ENCODE data around the gene ASXL2. TPM values are rescaled to one million over a fixed set of nuclear protein-coding genes. Genes with fewer than 3 reads are reported as not detected.
"Not testable (repeated sequence)": the region's sequence is repeated elsewhere in the genome, so short reads cannot be mapped to it uniquely, and the experiment has no call there.

The ASXL2 gene
- polyA plus RNA-seq, 4 donors, result 1.1 to 14.7 (median 3.2) TPM

GRCh38 chr2:25897506-25897905 lies 19.2 kb upstream of the ASXL2 start:
- Histone ChIP-seq H3K9me3 (ENCODE audit: control insufficient read depth in 2 of 2, insufficient read depth in 1 of 2, low read depth in 1 of 2, low read length in 1 of 2) (peaks cover 0 to 3% of the 10 kb centered on the region in 2 donors), H3K36me3 (ENCODE audit: control insufficient read depth in 3 of 3, insufficient read depth in 2 of 3, low read depth in 1 of 3, low read length in 3 of 3) (no peaks in the 10 kb centered on the region), H3K27me3 (ENCODE audit: control insufficient read depth in 3 of 3, insufficient read depth in 3 of 3, low read length in 3 of 3) (no peaks in the 10 kb centered on the region), H3K27ac (ENCODE audit: low read depth in 1 of 3, low read length in 2 of 3) (no peak overlapping the region), H3K4me3 (ENCODE audit: low read depth in 1 of 3, low read length in 3 of 3) (no peak overlapping the region), H3K4me1 (ENCODE audit: control insufficient read depth in 3 of 3, insufficient read depth in 2 of 3, low read depth in 1 of 3, low read length in 2 of 3) (no peaks in the 10 kb centered on the region)
- 73 to 79% (median 78%) methylated on average over 4 of the region's 4 CpGs for WGBS, 3 donors
- DNase-seq (no peak), FAIRE-seq (no peak)

GRCh38 chr2:25896308-25896707 lies 18.0 kb upstream of the ASXL2 start:
- FAIRE-seq; H3K36me3 ChIP-seq (ENCODE audit: control insufficient read depth in 3 of 3, insufficient read depth in 2 of 3, low read depth in 1 of 3, low read length in 3 of 3); DNase-seq; H3K27me3 ChIP-seq (ENCODE audit: control insufficient read depth in 3 of 3, insufficient read depth in 3 of 3, low read length in 3 of 3); H3K9me3 ChIP-seq (ENCODE audit: control insufficient read depth in 2 of 2, insufficient read depth in 1 of 2, low read depth in 1 of 2, low read length in 1 of 2); H3K4me3 ChIP-seq (ENCODE audit: low read depth in 1 of 3, low read length in 3 of 3); H3K4me1 ChIP-seq (ENCODE audit: control insufficient read depth in 3 of 3, insufficient read depth in 2 of 3, low read depth in 1 of 3, low read length in 2 of 3); H3K27ac ChIP-seq (ENCODE audit: low read depth in 1 of 3, low read length in 2 of 3): not testable (repeated sequence)
- 74 to 80% (median 79%) methylated on average over 9 of the region's 9 CpGs for whole genome bisulfite sequencing, 3 donors

- DNase-seq (no peak), FAIRE-seq (no peak)
- H3K36me3 ChIP-seq (ENCODE audit: control insufficient read depth in 3 of 3, insufficient read depth in 2 of 3, low read depth in 1 of 3, low read length in 3 of 3), result no peaks in the 10 kb centered on the region
- H3K4me1 ChIP-seq (ENCODE audit: control insufficient read depth in 3 of 3, insufficient read depth in 2 of 3, low read depth in 1 of 3, low read length in 2 of 3), result no peaks in the 10 kb centered on the region
- H3K9me3 ChIP-seq (ENCODE audit: control insufficient read depth in 2 of 2, insufficient read depth in 1 of 2, low read depth in 1 of 2, low read length in 1 of 2), result no peaks in the 10 kb centered on the region
- no peak overlapping the region for H3K27ac ChIP-seq (ENCODE audit: low read depth in 1 of 3, low read length in 2 of 3)
- H3K27me3 ChIP-seq (ENCODE audit: control insufficient read depth in 3 of 3, insufficient read depth in 3 of 3, low read length in 3 of 3), result no peaks in the 10 kb centered on the region
- H3K4me3 ChIP-seq (ENCODE audit: low read depth in 1 of 3, low read length in 3 of 3), result no peak overlapping the region
Observed at GRCh38 chr2:25895610-25896009, 17.3 kb upstream of the ASXL2 start.

- Histone ChIP-seq H3K4me3 (ENCODE audit: low read depth in 1 of 3, low read length in 3 of 3) (no peak overlapping the region), H3K36me3 (ENCODE audit: control insufficient read depth in 3 of 3, insufficient read depth in 2 of 3, low read depth in 1 of 3, low read length in 3 of 3) (no peaks in the 10 kb centered on the region), H3K4me1 (ENCODE audit: control insufficient read depth in 3 of 3, insufficient read depth in 2 of 3, low read depth in 1 of 3, low read length in 2 of 3) (no peaks in the 10 kb centered on the region), H3K27ac (ENCODE audit: low read depth in 1 of 3, low read length in 2 of 3) (no peak overlapping the region), H3K27me3 (ENCODE audit: control insufficient read depth in 3 of 3, insufficient read depth in 3 of 3, low read length in 3 of 3) (no peaks in the 10 kb centered on the region), H3K9me3 (ENCODE audit: control insufficient read depth in 2 of 2, insufficient read depth in 1 of 2, low read depth in 1 of 2, low read length in 1 of 2) (no peaks in the 10 kb centered on the region)
- DNase-seq, result no peak
- FAIRE-seq, result no peak
- 81 to 88% (median 86%) methylated on average over 7 of the region's 7 CpGs for WGBS, 3 donors
Observed at GRCh38 chr2:25895018-25895417, 16.7 kb upstream of the ASXL2 start.

- Histone ChIP-seq H3K27me3 (ENCODE audit: control insufficient read depth in 3 of 3, insufficient read depth in 3 of 3, low read length in 3 of 3) (no peaks in the 10 kb centered on the region), H3K4me1 (ENCODE audit: control insufficient read depth in 3 of 3, insufficient read depth in 2 of 3, low read depth in 1 of 3, low read length in 2 of 3) (no peaks in the 10 kb centered on the region), H3K4me3 (ENCODE audit: low read depth in 1 of 3, low read length in 3 of 3) (no peak overlapping the region), H3K36me3 (ENCODE audit: control insufficient read depth in 3 of 3, insufficient read depth in 2 of 3, low read depth in 1 of 3, low read length in 3 of 3) (no peaks in the 10 kb centered on the region), H3K27ac (ENCODE audit: low read depth in 1 of 3, low read length in 2 of 3) (no peak overlapping the region), H3K9me3 (ENCODE audit: control insufficient read depth in 2 of 2, insufficient read depth in 1 of 2, low read depth in 1 of 2, low read length in 1 of 2) (no peaks in the 10 kb centered on the region)
- DNase-seq, result peak in 1 of 2 donors; percentile 66
- FAIRE-seq, result no peak
- 59 to 66% (median 61%) methylated on average over 8 of the region's 8 CpGs for WGBS, 3 donors
Observed at GRCh38 chr2:25894135-25894830, 16.0 kb upstream of the ASXL2 start.

GRCh38 chr2:25891672-25892071 lies 13.4 kb upstream of the ASXL2 start:
- Histone ChIP-seq H3K27ac (ENCODE audit: low read depth in 1 of 3, low read length in 2 of 3) (no peak overlapping the region), H3K9me3 (ENCODE audit: control insufficient read depth in 2 of 2, insufficient read depth in 1 of 2, low read depth in 1 of 2, low read length in 1 of 2) (no peaks in the 10 kb centered on the region), H3K4me3 (ENCODE audit: low read depth in 1 of 3, low read length in 3 of 3) (no peak overlapping the region), H3K4me1 (ENCODE audit: control insufficient read depth in 3 of 3, insufficient read depth in 2 of 3, low read depth in 1 of 3, low read length in 2 of 3) (no peaks in the 10 kb centered on the region), H3K36me3 (ENCODE audit: control insufficient read depth in 3 of 3, insufficient read depth in 2 of 3, low read depth in 1 of 3, low read length in 3 of 3) (no peaks in the 10 kb centered on the region), H3K27me3 (ENCODE audit: control insufficient read depth in 3 of 3, insufficient read depth in 3 of 3, low read length in 3 of 3) (no peaks in the 10 kb centered on the region)
- no peak for FAIRE-seq
- WGBS, 3 donors, result 87 to 94% (median 91%) methylated on average over 5 of the region's 5 CpGs
- no peak for DNase-seq

- H3K27ac ChIP-seq (ENCODE audit: low read depth in 1 of 3, low read length in 2 of 3), result no peak overlapping the region
- H3K4me1 ChIP-seq (ENCODE audit: control insufficient read depth in 3 of 3, insufficient read depth in 2 of 3, low read depth in 1 of 3, low read length in 2 of 3), result no peaks in the 10 kb centered on the region
- H3K36me3 ChIP-seq (ENCODE audit: control insufficient read depth in 3 of 3, insufficient read depth in 2 of 3, low read depth in 1 of 3, low read length in 3 of 3), result no peaks in the 10 kb centered on the region
- no peak overlapping the region for H3K4me3 ChIP-seq (ENCODE audit: low read depth in 1 of 3, low read length in 3 of 3)
- no peaks in the 10 kb centered on the region for H3K9me3 ChIP-seq (ENCODE audit: control insufficient read depth in 2 of 2, insufficient read depth in 1 of 2, low read depth in 1 of 2, low read length in 1 of 2)
- no peak for FAIRE-seq
- peaks cover 0 to under 1% (median 0%) of the 10 kb centered on the region in 3 donors for H3K27me3 ChIP-seq (ENCODE audit: control insufficient read depth in 3 of 3, insufficient read depth in 3 of 3, low read length in 3 of 3)
- no peak for DNase-seq
- WGBS, 3 donors, result 81 to 90% (median 89%) methylated on average over 5 of the region's 5 CpGs
Observed at GRCh38 chr2:25887624-25888242, 9.4 kb upstream of the ASXL2 start.

GRCh38 chr2:25885933-25886332 lies 7.6 kb upstream of the ASXL2 start:
- DNase-seq, result no peak
- Histone ChIP-seq H3K4me3 (ENCODE audit: low read depth in 1 of 3, low read length in 3 of 3) (no peak overlapping the region), H3K9me3 (ENCODE audit: control insufficient read depth in 2 of 2, insufficient read depth in 1 of 2, low read depth in 1 of 2, low read length in 1 of 2) (no peaks in the 10 kb centered on the region), H3K27me3 (ENCODE audit: control insufficient read depth in 3 of 3, insufficient read depth in 3 of 3, low read length in 3 of 3) (peaks cover 0 to 6% (median 0%) of the 10 kb centered on the region in 3 donors), H3K27ac (ENCODE audit: low read depth in 1 of 3, low read length in 2 of 3) (no peak overlapping the region), H3K36me3 (ENCODE audit: control insufficient read depth in 3 of 3, insufficient read depth in 2 of 3, low read depth in 1 of 3, low read length in 3 of 3) (no peaks in the 10 kb centered on the region), H3K4me1 (ENCODE audit: control insufficient read depth in 3 of 3, insufficient read depth in 2 of 3, low read depth in 1 of 3, low read length in 2 of 3) (no peaks in the 10 kb centered on the region)
- FAIRE-seq, result no peak
- WGBS, 3 donors, result 78 to 91% (median 80%) methylated on average over 2 of the region's 2 CpGs

GRCh38 chr2:25881764-25882163 lies 3.5 kb upstream of the ASXL2 start:
- FAIRE-seq (no peak), DNase-seq (no peak)
- WGBS, 3 donors, result 68 to 79% (median 75%) methylated on average over 4 of the region's 4 CpGs

More at GRCh38 chr2:25881764-25882163, 3.5 kb upstream of the ASXL2 start:
- Histone ChIP-seq H3K36me3 (ENCODE audit: control insufficient read depth in 3 of 3, insufficient read depth in 2 of 3, low read depth in 1 of 3, low read length in 3 of 3) (no peaks in the 10 kb centered on the region), H3K27me3 (ENCODE audit: control insufficient read depth in 3 of 3, insufficient read depth in 3 of 3, low read length in 3 of 3) (peaks cover 0 to 6% (median 0%) of the 10 kb centered on the region in 3 donors), H3K4me3 (ENCODE audit: low read depth in 1 of 3, low read length in 3 of 3) (no peak overlapping the region), H3K9me3 (ENCODE audit: control insufficient read depth in 2 of 2, insufficient read depth in 1 of 2, low read depth in 1 of 2, low read length in 1 of 2) (no peaks in the 10 kb centered on the region), H3K27ac (ENCODE audit: low read depth in 1 of 3, low read length in 2 of 3) (no peak overlapping the region), H3K4me1 (ENCODE audit: control insufficient read depth in 3 of 3, insufficient read depth in 2 of 3, low read depth in 1 of 3, low read length in 2 of 3) (peaks cover 0 to 3% (median 0%) of the 10 kb centered on the region in 3 donors)
